ENCODE data around the gene SIGLEC8. TPM values are rescaled to one million over a fixed set of nuclear protein-coding genes. Genes with fewer than 3 reads are reported as not detected.
"Not testable (repeated sequence)": the region's sequence is repeated elsewhere in the genome, so short reads cannot be mapped to it uniquely, and the experiment has no call there.

The SIGLEC8 gene
- total RNA-seq, 1 donor, result not detected

- no peak for TF ChIP-seq CTCF (IDR thresholded peaks at IDR 0.05; ENCODE audit: insufficient read depth, low read depth, low read length)
- no peak for DNase-seq (ENCODE audit: low read depth)
- no peak overlapping the region for H3K4me3 ChIP-seq (ENCODE audit: low read depth, low read length)
Measured at GRCh38 chr19:51468545-51468920, 10.3 kb upstream of the SIGLEC8 start.

- no peak for DNase-seq (ENCODE audit: low read depth)
- H3K4me3 ChIP-seq (ENCODE audit: low read depth, low read length), result no peak overlapping the region
- no peak for TF ChIP-seq CTCF (IDR thresholded peaks at IDR 0.05; ENCODE audit: insufficient read depth, low read depth, low read length)
Measured at GRCh38 chr19:51467864-51468544, 9.8 kb upstream of the SIGLEC8 start.

GRCh38 chr19:51466723-51467122 is 8.5 kb upstream of the SIGLEC8 start:
- H3K4me3 ChIP-seq (ENCODE audit: low read depth, low read length), result no peak overlapping the region
- DNase-seq (ENCODE audit: low read depth), result no peak
- TF ChIP-seq CTCF (IDR thresholded peaks at IDR 0.05; ENCODE audit: insufficient read depth, low read depth, low read length), result no peak

GRCh38 chr19:51463976-51464581 is 5.8 kb upstream of the SIGLEC8 start:
- not testable (repeated sequence) for DNase-seq (ENCODE audit: low read depth); H3K4me3 ChIP-seq (ENCODE audit: low read depth, low read length)

- TF ChIP-seq CTCF (IDR thresholded peaks at IDR 0.05; ENCODE audit: insufficient read depth, low read depth, low read length), result no peak
- no peak for DNase-seq (ENCODE audit: low read depth)
- H3K4me3 ChIP-seq (ENCODE audit: low read depth, low read length), result no peak overlapping the region
Measured at GRCh38 chr19:51462681-51463080, 4.4 kb upstream of the SIGLEC8 start.

GRCh38 chr19:51462276-51462675 is 4.0 kb upstream of the SIGLEC8 start:
- no peak overlapping the region for H3K4me3 ChIP-seq (ENCODE audit: low read depth, low read length)
- no peak for DNase-seq (ENCODE audit: low read depth)
- no peak for TF ChIP-seq CTCF (IDR thresholded peaks at IDR 0.05; ENCODE audit: insufficient read depth, low read depth, low read length)

GRCh38 chr19:51461723-51462161 is 3.5 kb upstream of the SIGLEC8 start:
- H3K4me3 ChIP-seq (ENCODE audit: low read depth, low read length), result no peak overlapping the region
- no peak for DNase-seq (ENCODE audit: low read depth)
- no peak for TF ChIP-seq CTCF (IDR thresholded peaks at IDR 0.05; ENCODE audit: insufficient read depth, low read depth, low read length)

Data from fibroblast of villous mesenchyme (primary cell).